Measurements from ENCODE around the gene TRABD2B. TPM values are rescaled to one million over a fixed set of nuclear protein-coding genes. Genes with fewer than 3 reads are reported as not detected.

Gene TRABD2B
- total and polyA plus RNA-seq, 4 donors, result 0.28 to 2.6 (median 1.3) TPM

DNA sequence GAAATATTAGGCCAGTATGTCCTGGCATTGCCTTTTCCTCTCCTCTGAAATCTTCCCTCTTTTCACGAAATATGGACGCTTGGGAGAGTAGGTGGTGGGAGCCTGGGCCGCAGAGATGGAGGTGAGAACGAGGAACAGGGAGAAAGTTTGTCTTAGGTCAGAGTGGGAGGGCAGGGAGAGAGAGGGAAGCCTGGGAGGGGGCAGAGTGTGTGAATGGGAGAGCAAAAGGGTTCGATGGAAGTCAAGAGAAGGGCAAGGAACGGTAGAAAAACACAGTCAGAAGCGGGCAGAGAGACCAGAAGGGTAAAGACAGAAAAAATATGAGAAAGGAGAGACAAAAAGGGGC, 1.2 kb downstream of the TRABD2B start:
- H3K27ac ChIP-seq (ENCODE audit: low read depth in 1 of 2, low read length in 2 of 2), result peak overlapping the region; percentile 43 to 57
- peak overlapping the region in 1 of 2 donors; percentile 41 for H3K9ac ChIP-seq (ENCODE audit: low read depth in 1 of 2, low read length in 2 of 2)
- H3K36me3 ChIP-seq (ENCODE audit: control insufficient read depth in 4 of 4, insufficient read depth in 3 of 4, low read depth in 1 of 4, low read length in 3 of 4), result peaks cover 0 to 4% (median under 1%) of the 10 kb centered on the region in 4 donors
- peak overlapping the region; percentile 52 to 76 (median 69) for H3K4me3 ChIP-seq (ENCODE audit: low read depth in 1 of 3, low read length in 3 of 3)
- 19% methylated on average over 7 of the region's 7 CpGs for WGBS
- H3K4me1 ChIP-seq (ENCODE audit: control insufficient read depth in 4 of 4, insufficient read depth in 4 of 4, low read length in 3 of 4), result peaks cover 5 to 49% (median 38%) of the 10 kb centered on the region in 4 donors
- no peak for TF ChIP-seq RXRA (IDR thresholded peaks at IDR 0.05)
- TF ChIP-seq, protein P1, sequence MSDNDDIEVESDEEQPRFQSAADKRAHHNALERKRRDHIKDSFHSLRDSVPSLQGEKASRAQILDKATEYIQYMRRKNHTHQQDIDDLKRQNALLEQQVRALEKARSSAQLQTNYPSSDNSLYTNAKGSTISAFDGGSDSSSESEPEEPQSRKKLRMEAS (IDR thresholded peaks at IDR 0.05), result no peak
- TF ChIP-seq YY1 (IDR thresholded peaks at IDR 0.05), result no peak
- no peak for TF ChIP-seq JUND (IDR thresholded peaks at IDR 0.05)
- no peak for DNase-seq (ENCODE audit: low spot score)
- no peaks in the 10 kb centered on the region for H3K9me3 ChIP-seq (ENCODE audit: control insufficient read depth in 4 of 4, low read length in 3 of 4)
- no peaks in the 10 kb centered on the region for H3K27me3 ChIP-seq (ENCODE audit: control insufficient read depth in 4 of 4, insufficient read depth in 4 of 4, low read length in 3 of 4)

DNA sequence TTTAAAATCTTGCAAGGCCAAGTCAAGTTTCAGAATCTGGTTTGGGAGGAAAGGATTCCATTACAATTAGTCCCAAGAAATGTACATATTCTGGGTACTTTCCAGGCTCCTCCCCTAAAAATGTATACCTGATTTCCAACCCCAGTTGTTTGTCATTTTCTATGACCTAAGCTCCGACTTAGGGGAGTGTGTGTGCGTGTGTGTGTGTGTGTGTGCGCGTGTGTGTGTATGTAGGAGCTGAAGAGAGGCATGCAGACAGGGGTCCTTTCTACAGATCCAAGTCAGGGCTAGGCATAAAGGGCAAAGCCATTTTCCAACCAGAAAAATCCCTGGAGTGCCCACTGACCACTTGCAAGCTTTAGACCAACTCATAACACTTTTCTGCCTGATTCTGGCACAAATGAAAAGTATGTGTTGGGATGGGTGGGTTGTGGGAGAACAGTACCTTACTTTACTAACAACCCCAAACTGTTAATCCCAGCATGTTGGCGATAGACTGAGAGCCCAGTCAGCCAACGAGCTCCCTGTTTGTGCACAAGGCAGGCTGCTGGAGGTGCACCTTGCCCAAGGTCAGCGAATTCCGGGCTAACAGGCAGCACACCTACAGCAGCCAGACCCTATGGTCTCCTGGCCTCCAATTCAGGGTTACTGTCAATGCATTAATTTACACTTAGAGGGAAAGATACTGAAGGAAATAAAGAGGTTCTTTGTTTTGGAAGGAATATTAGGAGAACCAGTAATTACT, 1.7 kb downstream of the TRABD2B start:
- TF ChIP-seq HNF4A (conservative IDR thresholded peaks at IDR 0.05) (peak in 1 of 2 donors; percentile 48), FOXA1 (IDR thresholded peaks at IDR 0.05) (no peak), RAD21 (IDR thresholded peaks at IDR 0.05) (peak in 1 of 2 donors; percentile 39), YY1 (IDR thresholded peaks at IDR 0.05) (peak; percentile 39), RXRA (IDR thresholded peaks at IDR 0.05) (peak in 1 of 2 donors; percentile 32)
- no peak for DNase-seq (ENCODE audit: low spot score)
- Histone ChIP-seq H3K4me3 (ENCODE audit: low read depth in 1 of 3, low read length in 3 of 3) (peak overlapping the region; percentile 14 to 76 (median 69)), H3K36me3 (ENCODE audit: control insufficient read depth in 4 of 4, insufficient read depth in 3 of 4, low read depth in 1 of 4, low read length in 3 of 4) (peaks cover 0 to 5% (median under 1%) of the 10 kb centered on the region in 4 donors), H3K27ac (ENCODE audit: low read depth in 1 of 2, low read length in 2 of 2) (peak overlapping the region in 1 of 2 donors; percentile 57), H3K9ac (ENCODE audit: low read depth in 1 of 2, low read length in 2 of 2) (no peak overlapping the region), H3K4me1 (ENCODE audit: control insufficient read depth in 4 of 4, insufficient read depth in 4 of 4, low read length in 3 of 4) (peaks cover 5 to 50% (median 38%) of the 10 kb centered on the region in 4 donors), H3K27me3 (ENCODE audit: control insufficient read depth in 4 of 4, insufficient read depth in 4 of 4, low read length in 3 of 4) (no peaks in the 10 kb centered on the region), H3K9me3 (ENCODE audit: control insufficient read depth in 4 of 4, low read length in 3 of 4) (no peaks in the 10 kb centered on the region)
- 47% methylated on average over 8 of the region's 8 CpGs for WGBS

DNA sequence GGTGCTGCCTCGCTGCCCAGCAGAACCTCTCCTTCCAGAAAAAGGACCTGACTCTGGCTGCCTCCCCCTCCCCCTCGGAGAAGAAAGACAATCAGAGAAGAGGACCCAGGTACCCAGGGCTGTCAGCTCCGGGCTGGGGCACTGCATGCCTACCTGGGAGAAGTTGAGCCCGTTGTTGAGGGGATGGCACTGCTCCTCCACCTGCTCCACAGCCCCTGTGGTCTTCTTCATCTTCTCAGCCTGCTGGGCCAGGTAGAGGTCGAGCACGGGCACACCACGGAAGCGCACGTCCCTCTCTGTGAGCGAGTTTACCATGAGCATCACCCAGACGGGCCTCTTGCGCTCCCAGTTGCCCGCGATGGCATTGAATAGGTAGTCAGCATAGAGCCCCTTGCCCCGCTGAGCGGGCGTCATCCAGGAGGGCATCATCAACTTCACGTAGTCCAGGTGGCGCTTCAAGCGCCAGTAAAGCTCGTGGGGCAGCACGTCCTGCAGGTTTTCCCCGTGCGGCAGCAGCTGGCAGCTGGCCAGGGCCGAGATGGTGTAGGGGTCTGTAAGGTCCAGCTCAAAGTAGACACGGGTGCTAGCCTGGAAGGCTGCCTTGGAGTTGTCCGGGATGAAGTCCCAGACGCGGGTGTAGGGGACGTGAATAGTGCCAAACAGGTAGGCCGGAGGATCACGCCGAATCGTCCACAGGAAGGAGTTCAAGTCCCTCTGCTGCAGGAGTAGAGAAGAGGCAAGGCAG, 3.1 kb downstream of the TRABD2B start:
- WGBS, result 93% methylated on average over 34 of the region's 34 CpGs
- Histone ChIP-seq H3K9me3 (ENCODE audit: control insufficient read depth in 4 of 4, low read length in 3 of 4) (no peaks in the 10 kb centered on the region), H3K27ac (ENCODE audit: low read depth in 1 of 2, low read length in 2 of 2) (no peak overlapping the region), H3K4me1 (ENCODE audit: control insufficient read depth in 4 of 4, insufficient read depth in 4 of 4, low read length in 3 of 4) (peaks cover 5 to 50% (median 38%) of the 10 kb centered on the region in 4 donors), H3K4me3 (ENCODE audit: low read depth in 1 of 3, low read length in 3 of 3) (no peak overlapping the region), H3K9ac (ENCODE audit: low read depth in 1 of 2, low read length in 2 of 2) (no peak overlapping the region), H3K36me3 (ENCODE audit: control insufficient read depth in 4 of 4, insufficient read depth in 3 of 4, low read depth in 1 of 4, low read length in 3 of 4) (peaks cover 0 to 5% (median under 1%) of the 10 kb centered on the region in 4 donors), H3K27me3 (ENCODE audit: control insufficient read depth in 4 of 4, insufficient read depth in 4 of 4, low read length in 3 of 4) (no peaks in the 10 kb centered on the region)
- DNase-seq (ENCODE audit: low spot score), result no peak
- TF ChIP-seq HNF4G (IDR thresholded peaks at IDR 0.05) (no peak), RAD21 (IDR thresholded peaks at IDR 0.05) (no peak)

DNA sequence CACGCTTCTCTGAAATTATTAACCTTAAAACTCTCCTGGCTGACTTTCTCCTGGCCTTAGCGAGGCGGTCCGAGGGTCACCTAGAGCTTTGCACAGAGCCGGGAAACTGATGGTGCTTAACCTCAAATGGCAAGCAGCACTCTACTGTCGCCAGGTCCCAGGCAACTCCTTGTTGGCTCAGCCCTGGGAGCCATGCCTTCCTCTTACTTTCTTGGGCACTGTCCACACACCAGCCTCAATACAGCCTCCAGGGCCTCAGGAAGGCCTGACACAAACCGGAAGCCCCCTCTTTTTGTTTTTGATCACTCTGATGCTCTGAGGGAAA, 3.8 kb downstream of the TRABD2B start:
- Histone ChIP-seq H3K36me3 (ENCODE audit: control insufficient read depth in 4 of 4, insufficient read depth in 3 of 4, low read depth in 1 of 4, low read length in 3 of 4) (peaks cover 0 to 5% (median under 1%) of the 10 kb centered on the region in 4 donors), H3K9ac (ENCODE audit: low read depth in 1 of 2, low read length in 2 of 2) (no peak overlapping the region), H3K9me3 (ENCODE audit: control insufficient read depth in 4 of 4, low read length in 3 of 4) (no peaks in the 10 kb centered on the region), H3K27me3 (ENCODE audit: control insufficient read depth in 4 of 4, insufficient read depth in 4 of 4, low read length in 3 of 4) (no peaks in the 10 kb centered on the region), H3K27ac (ENCODE audit: low read depth in 1 of 2, low read length in 2 of 2) (no peak overlapping the region), H3K4me3 (ENCODE audit: low read depth in 1 of 3, low read length in 3 of 3) (no peak overlapping the region), H3K4me1 (ENCODE audit: control insufficient read depth in 4 of 4, insufficient read depth in 4 of 4, low read length in 3 of 4) (peaks cover 5 to 50% (median 38%) of the 10 kb centered on the region in 4 donors)
- no peak for DNase-seq (ENCODE audit: low spot score)
- 47% methylated on average over 7 of the region's 7 CpGs for WGBS
- TF ChIP-seq FOXA2 (IDR thresholded peaks at IDR 0.05) (no peak), TAF1 (conservative IDR thresholded peaks at IDR 0.05) (no peak), HNF4A (conservative IDR thresholded peaks at IDR 0.05) (peak; percentile 27 to 29), SP1 (IDR thresholded peaks at IDR 0.05) (no peak), YY1 (IDR thresholded peaks at IDR 0.05) (no peak), EGR1 (IDR thresholded peaks at IDR 0.05; ENCODE audit: low read depth in 2 of 2) (no peak), RXRA (IDR thresholded peaks at IDR 0.05) (peak in 1 of 2 donors; percentile 16), JUND (IDR thresholded peaks at IDR 0.05) (no peak)
- TF ChIP-seq, protein P2, sequence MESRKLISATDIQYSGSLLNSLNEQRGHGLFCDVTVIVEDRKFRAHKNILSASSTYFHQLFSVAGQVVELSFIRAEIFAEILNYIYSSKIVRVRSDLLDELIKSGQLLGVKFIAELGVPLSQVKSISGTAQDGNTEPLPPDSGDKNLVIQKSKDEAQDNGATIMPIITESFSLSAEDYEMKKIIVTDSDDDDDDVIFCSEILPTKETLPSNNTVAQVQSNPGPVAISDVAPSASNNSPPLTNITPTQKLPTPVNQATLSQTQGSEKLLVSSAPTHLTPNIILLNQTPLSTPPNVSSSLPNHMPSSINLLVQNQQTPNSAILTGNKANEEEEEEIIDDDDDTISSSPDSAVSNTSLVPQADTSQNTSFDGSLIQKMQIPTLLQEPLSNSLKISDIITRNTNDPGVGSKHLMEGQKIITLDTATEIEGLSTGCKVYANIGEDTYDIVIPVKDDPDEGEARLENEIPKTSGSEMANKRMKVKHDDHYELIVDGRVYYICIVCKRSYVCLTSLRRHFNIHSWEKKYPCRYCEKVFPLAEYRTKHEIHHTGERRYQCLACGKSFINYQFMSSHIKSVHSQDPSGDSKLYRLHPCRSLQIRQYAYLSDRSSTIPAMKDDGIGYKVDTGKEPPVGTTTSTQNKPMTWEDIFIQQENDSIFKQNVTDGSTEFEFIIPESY (IDR thresholded peaks at IDR 0.05), result no peak
- TF ChIP-seq, protein P1 (IDR thresholded peaks at IDR 0.05), result no peak
- TF ChIP-seq, protein P3, sequence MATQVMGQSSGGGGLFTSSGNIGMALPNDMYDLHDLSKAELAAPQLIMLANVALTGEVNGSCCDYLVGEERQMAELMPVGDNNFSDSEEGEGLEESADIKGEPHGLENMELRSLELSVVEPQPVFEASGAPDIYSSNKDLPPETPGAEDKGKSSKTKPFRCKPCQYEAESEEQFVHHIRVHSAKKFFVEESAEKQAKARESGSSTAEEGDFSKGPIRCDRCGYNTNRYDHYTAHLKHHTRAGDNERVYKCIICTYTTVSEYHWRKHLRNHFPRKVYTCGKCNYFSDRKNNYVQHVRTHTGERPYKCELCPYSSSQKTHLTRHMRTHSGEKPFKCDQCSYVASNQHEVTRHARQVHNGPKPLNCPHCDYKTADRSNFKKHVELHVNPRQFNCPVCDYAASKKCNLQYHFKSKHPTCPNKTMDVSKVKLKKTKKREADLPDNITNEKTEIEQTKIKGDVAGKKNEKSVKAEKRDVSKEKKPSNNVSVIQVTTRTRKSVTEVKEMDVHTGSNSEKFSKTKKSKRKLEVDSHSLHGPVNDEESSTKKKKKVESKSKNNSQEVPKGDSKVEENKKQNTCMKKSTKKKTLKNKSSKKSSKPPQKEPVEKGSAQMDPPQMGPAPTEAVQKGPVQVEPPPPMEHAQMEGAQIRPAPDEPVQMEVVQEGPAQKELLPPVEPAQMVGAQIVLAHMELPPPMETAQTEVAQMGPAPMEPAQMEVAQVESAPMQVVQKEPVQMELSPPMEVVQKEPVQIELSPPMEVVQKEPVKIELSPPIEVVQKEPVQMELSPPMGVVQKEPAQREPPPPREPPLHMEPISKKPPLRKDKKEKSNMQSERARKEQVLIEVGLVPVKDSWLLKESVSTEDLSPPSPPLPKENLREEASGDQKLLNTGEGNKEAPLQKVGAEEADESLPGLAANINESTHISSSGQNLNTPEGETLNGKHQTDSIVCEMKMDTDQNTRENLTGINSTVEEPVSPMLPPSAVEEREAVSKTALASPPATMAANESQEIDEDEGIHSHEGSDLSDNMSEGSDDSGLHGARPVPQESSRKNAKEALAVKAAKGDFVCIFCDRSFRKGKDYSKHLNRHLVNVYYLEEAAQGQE (IDR thresholded peaks at IDR 0.05), result no peak
- TF ChIP-seq, protein P4, sequence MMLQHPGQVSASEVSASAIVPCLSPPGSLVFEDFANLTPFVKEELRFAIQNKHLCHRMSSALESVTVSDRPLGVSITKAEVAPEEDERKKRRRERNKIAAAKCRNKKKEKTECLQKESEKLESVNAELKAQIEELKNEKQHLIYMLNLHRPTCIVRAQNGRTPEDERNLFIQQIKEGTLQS (IDR thresholded peaks at IDR 0.05), result no peak
